ENCODE measurements around the gene MFN2.

MFN2 gene

DNA sequence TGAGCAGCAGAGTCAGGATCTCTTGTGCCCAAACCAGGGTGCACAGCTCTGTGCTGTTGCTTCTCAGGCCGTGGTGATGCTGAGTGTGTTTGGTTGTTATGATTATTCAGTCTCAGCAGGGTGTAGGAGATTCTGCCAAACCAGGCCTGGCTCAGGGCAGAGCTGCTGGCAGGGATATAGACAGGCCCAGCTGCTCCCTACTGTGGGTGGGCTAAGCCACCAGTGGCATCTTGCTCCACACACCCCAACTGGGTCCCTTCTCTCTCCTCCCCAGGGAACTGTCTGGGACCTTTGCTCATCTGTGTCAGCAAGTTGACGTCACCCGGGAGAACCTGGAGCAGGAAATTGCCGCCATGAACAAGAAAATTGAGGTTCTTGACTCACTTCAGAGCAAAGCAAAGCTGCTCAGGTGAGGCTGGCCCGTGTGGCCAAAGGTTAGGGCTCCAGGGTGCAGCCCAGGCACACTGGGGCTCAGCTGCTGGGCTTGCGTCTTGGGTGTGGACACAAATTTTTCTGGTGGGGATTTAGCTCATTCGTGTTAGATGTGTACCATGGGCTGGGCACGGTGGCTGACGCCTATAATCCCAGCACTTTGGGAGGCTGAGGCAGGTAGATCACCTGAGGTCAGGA, 29.2 kb downstream of the MFN2 start:
- peaks cover 75% of the 10 kb centered on the region for H3K36me3 ChIP-seq
- TF ChIP-seq, protein P1, sequence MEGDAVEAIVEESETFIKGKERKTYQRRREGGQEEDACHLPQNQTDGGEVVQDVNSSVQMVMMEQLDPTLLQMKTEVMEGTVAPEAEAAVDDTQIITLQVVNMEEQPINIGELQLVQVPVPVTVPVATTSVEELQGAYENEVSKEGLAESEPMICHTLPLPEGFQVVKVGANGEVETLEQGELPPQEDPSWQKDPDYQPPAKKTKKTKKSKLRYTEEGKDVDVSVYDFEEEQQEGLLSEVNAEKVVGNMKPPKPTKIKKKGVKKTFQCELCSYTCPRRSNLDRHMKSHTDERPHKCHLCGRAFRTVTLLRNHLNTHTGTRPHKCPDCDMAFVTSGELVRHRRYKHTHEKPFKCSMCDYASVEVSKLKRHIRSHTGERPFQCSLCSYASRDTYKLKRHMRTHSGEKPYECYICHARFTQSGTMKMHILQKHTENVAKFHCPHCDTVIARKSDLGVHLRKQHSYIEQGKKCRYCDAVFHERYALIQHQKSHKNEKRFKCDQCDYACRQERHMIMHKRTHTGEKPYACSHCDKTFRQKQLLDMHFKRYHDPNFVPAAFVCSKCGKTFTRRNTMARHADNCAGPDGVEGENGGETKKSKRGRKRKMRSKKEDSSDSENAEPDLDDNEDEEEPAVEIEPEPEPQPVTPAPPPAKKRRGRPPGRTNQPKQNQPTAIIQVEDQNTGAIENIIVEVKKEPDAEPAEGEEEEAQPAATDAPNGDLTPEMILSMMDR (IDR thresholded peaks at IDR 0.05; ENCODE audit: low read depth, low read length) = no peak
- no peaks in the 10 kb centered on the region for H3K9me3 ChIP-seq (ENCODE audit: severe bottlenecking)
- H3K27ac ChIP-seq = peak overlapping the region; percentile 92
- no peaks in the 10 kb centered on the region for H3K27me3 ChIP-seq (ENCODE audit: insufficient read depth, low read depth, severe bottlenecking)
- DNase-seq = no peak
- H3K4me3 ChIP-seq (ENCODE audit: low read depth, low read length) = no peak overlapping the region

DNA sequence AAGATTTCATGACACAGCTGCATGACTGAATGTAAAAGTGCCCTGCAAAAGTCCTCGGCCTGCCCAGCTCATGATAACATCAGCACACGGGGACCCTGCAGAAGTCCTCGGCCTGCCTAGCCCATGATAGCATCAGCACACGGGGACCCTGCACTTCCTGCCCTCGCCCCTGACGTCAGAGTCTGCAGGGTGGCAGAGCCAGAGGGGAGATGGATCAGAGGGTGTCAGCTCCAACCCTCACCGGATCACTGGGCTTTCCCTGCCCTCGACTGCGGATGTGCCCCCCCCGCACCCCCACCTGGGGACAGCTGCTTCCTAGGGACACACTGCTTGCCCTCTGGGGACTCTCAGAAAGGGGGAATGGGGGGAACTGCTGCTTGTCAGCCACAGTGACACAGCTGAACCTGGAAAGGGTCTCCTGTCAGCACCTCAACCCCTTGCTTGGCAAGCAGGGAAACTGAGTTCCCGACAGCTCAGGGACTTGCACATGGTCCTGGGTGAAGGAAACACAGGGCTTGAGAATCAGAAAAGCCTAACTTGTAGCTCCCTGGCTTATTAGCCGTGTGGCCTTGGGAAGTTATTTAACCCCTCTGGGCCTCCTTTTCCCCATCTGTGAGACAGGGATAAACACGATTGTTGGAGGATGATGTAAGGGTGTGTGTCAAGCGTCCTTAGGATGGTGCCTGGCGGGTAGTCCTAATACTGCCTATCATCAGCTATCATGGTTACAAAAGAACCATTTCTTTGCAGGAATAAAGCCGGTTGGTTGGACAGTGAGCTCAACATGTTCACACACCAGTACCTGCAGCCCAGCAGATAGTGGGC, 30.7 kb downstream of the MFN2 start:
- Histone ChIP-seq H3K27me3 (ENCODE audit: insufficient read depth, low read depth, severe bottlenecking) (no peaks in the 10 kb centered on the region), H3K27ac (peak overlapping the region; percentile 92), H3K9me3 (ENCODE audit: severe bottlenecking) (no peaks in the 10 kb centered on the region), H3K36me3 (peaks cover 60% of the 10 kb centered on the region), H3K4me3 (ENCODE audit: low read depth, low read length) (no peak overlapping the region)
- TF ChIP-seq, protein P1 (IDR thresholded peaks at IDR 0.05; ENCODE audit: low read depth, low read length) = no peak
- DNase-seq = peak; percentile 69

DNA sequence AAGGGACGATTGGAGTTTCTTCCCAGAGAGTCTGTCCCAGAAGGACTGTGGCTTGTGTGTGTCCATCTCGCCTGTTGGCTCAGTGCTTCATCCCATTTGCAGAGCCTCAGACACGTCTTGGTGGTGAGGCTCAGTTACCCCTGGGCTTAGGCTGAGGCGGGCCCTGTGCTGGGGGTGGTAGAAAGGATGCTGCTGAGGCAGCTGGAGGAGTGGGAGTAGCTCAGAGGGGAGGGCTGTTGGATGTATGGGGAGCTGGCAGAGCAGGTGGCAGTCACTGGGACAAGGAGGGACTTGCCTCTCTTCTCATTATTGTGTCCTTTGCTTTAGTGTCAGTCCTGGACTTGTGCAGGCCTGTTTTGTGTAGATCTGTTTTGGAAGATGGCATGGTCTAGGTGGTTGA, 31.8 kb downstream of the MFN2 start:
- Histone ChIP-seq H3K36me3 (peaks cover 50% of the 10 kb centered on the region), H3K27ac (peak overlapping the region; percentile 92)

DNA sequence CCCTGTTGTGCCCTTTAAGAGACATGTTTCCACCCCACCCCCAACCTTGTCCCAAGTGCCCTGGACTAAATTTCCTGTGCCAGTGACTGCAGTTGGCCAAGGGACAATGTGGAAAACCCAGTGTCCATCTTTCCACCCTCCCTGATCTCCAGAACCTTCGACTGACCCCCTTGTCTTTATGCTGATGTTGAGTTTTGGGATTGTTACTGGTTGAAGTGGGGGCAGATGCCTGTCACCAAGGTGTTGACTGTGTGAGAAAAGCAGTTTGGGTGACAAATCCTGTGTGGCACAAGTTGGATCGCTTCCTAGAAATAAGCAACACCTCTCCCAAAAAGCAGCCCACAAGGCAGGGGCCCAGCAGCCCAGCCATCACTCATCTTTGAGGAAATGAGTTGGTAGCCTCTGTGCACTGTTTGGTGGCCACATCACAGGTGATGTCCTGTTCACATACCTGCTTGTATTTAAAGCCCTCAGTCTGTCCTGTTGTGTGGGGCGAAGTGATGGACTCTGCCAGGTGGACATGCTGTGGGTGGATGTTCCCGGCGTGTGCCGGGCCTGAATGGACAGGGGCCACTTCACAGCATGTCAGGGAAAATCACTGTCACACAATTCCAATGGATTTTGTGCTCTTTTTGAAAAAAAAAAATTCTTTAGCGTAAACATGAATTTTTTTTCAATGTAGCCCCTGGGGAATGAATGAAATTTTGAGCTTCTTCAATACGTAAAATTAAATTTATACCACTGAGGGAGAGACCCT, 32.5 kb downstream of the MFN2 start:
- DNase-seq = no peak
- H3K4me3 ChIP-seq (ENCODE audit: low read depth, low read length) = no peak overlapping the region
- peaks cover 42% of the 10 kb centered on the region for H3K36me3 ChIP-seq
- H3K9me3 ChIP-seq (ENCODE audit: severe bottlenecking) = no peaks in the 10 kb centered on the region
- TF ChIP-seq, protein P1 (IDR thresholded peaks at IDR 0.05; ENCODE audit: low read depth, low read length) = no peak
- H3K27me3 ChIP-seq (ENCODE audit: insufficient read depth, low read depth, severe bottlenecking) = no peaks in the 10 kb centered on the region
- peak overlapping the region; percentile 92 for H3K27ac ChIP-seq

More for the DNA sequence above, 31.8 kb downstream of the MFN2 start:
- no peak overlapping the region for H3K4me3 ChIP-seq (ENCODE audit: low read depth, low read length)
- no peaks in the 10 kb centered on the region for H3K27me3 ChIP-seq (ENCODE audit: insufficient read depth, low read depth, severe bottlenecking)
- no peak for DNase-seq
- H3K9me3 ChIP-seq (ENCODE audit: severe bottlenecking) = no peaks in the 10 kb centered on the region
- TF ChIP-seq, protein P1 (IDR thresholded peaks at IDR 0.05; ENCODE audit: low read depth, low read length) = no peak

DNA sequence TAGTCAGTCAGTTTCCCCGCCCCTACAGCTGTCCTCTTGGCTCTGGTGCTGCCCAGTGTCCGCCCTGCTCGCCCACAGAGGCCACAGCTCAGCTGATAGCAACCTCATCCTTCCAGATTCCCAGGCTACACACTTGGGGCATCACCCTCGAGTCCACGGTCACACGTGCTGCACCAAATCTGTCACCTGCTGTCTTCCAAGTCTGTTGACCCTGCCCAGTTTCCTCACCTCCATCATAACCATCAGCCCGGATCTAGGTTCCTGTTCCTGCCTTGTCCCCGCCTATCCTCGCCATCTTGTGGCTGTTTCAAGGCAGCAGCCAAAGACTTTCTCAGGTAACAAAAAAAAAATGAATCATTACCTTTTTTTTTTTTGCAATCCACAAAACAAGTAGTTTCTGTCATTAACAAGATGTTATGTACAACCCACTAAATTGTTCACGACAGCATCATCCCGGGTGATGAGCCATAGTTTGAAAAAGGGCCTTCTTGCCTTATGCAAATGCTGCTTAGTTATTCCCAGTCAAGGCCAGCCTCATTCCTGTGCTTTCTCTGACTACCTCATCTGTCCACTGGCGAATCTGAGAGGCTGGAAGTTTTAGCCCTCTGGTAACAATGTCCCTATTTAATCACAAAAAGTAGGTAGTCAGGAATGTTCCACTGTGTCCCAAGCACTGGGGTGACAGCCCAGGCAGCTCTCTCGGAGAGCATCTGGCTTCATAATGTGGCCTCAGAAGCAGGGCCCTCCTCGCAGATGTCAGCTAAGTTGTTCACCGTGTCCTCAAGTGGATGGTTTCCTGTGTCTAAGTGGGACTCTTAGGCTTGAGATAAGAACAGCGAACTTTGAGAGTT, 34.1 kb downstream of the MFN2 start:
- DNase-seq = peak; percentile 73
- peak overlapping the region; percentile 92 for H3K27ac ChIP-seq

More for the DNA sequence above, 34.1 kb downstream of the MFN2 start:
- TF ChIP-seq, protein P1 (IDR thresholded peaks at IDR 0.05; ENCODE audit: low read depth, low read length) = peak; percentile 23; the same call in 1 of the 2 replicates
- Histone ChIP-seq H3K36me3 (peaks cover 35% of the 10 kb centered on the region), H3K27me3 (ENCODE audit: insufficient read depth, low read depth, severe bottlenecking) (no peaks in the 10 kb centered on the region), H3K4me3 (ENCODE audit: low read depth, low read length) (no peak overlapping the region), H3K9me3 (ENCODE audit: severe bottlenecking) (no peaks in the 10 kb centered on the region)

Data from WERI-Rb-1 (cell line).